ENCODE measurements around the gene DOCK8.
"Not testable (repeated sequence)": the region's sequence is repeated elsewhere in the genome, so short reads cannot be mapped to it uniquely, and the experiment has no call there.

Gene DOCK8

DNA sequence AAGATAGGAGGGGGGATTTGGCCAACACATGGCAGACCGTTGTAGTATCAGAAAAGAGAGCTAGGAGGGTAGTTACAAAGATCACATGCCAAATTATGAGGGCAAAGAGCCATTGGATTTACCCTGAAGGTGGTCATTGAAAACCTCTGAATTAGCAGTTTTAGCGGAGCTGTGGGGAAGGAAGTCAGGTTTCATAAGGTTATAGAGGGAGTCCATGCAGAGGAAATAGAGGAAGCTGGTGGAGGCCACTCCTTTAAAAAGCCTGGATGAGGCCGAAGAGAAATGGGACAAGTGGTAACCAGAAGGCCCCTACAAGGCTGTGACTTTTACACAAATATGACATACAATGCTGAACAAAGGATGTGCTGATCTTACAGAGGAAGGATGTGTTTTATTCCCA is 13.2 kb downstream of the DOCK8 start:
- no peak for DNase-seq

DNA sequence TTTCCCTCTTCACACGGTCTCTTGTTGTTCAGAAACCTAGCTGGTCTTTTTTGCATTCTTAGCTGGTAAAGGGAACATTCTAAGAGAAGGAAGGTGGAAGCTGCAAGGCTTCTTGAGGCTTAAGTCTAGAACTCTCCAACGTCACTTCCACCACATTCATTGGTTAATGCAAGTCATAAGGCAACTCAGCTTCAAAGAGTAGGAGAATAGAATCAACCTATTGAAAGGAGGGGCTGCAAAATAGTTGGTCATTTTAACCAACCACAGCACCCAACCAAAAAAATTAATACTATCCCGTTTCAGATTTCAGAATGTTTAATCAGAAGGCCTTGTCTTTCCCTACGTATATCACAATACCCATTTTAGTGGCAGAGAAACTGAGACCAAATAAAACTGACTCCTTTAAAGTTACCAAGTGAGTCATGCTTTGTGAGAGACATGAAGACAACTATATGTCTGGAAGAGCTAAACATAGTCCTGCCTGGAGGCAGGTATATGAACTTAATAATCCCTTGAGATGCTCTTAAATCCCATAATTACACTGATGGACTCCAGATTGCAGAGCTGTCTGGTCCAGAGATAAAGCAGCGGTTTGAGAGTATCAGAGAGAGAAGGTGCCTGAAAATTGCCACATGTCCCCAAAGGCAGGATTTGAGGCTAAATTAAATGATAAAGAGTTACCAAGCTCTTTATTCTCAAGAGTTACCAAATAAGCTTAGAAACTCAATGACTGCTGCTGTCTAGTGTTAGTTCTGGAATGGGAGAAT is 14.4 kb downstream of the DOCK8 start:
- DNase-seq = no peak

DNA sequence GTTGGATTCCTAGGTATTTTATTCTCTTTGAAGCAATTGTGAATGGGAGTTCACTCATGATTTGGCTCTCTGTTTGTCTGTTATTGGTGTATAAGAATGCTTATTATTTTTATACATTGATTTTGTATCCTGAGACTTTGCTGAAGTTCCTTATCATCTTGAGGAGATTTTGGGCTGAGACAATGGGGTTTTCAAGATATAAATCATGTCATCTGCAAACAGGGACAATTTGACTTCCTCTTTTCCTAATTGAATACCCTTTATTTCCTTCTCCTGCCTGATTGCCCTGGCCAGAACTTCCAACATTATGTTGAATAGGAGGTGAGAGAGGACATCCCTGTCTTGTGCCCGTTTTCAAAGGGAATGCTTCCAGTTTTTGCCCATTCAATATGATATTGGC is 17.0 kb downstream of the DOCK8 start:
- not testable (repeated sequence) for DNase-seq

DNA sequence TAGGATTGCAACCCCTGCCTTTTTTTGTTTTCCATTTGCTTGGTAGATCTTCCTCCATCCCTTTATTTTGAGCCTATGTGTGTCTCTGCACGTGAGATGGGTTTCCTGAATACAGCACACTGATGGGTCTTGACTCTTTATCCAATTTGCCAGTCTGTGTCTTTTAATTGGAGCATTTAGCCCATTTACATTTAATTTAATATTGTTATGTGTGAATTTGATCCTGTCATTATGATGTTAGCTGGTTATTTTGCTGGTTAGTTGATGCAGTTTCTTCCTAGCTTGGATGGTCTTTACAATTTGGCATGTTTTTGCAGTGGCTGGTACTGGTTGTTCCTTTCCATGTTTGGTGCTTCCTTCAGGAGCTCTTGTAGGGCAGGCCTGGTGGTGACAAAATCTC is 19.0 kb downstream of the DOCK8 start:
- not testable (repeated sequence) for DNase-seq

DNA sequence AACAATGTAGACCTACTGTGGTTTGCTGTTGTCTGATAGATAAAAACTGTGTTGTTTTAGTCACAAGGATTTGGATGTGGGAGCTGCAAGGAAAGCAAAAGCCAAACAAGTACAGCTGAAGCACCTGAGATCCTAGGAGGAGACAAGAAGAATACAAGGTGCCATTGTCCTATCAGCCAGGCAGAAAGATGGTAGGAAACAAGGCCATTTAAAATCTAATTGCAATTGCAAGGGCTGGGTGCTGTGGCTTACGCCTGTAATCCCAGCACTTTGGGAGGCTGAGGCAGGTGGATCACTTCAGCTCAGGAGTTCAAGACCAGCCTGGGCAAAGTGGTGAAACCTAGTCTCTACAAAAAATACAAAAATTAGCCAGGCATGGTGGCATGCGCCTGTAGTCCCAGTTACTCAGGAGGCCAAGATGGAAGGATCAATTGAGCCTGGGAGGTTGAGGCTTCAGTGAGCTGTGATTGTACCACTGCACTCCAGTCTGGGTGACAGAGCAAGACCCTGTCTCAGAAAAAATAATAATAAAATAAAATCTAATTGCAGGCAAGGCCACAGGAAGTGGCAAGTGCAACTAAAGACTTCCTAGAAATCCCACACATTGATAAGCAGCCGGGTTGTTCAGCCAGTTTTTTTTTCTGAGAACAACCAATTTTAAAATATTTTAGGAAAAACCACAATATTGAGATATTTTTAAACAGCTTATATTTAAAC is 22.6 kb downstream of the DOCK8 start:
- no peak for DNase-seq

DNA sequence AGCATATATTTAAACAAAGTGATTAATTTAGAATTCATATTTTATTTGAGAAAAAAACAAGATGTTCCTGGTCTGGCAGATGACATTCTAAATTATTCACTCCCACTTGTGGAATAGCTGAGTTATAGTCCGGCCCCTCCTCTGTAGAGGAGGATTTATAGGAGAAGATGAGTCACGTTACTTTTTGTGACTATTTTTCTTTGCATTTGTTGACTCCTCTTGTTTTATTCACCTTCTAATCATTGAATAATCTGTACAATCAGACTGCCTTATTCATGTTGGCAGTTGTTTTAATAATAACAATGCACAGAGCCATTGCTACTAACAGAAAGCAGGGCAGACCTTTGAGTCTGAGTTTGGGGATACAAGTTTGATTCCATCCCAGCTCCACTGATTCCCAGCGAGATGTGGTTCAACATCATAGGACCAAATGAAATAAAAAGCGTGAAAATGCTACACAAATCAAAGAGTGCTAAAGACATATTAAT is 23.2 kb downstream of the DOCK8 start:
- DNase-seq = no peak

DNA sequence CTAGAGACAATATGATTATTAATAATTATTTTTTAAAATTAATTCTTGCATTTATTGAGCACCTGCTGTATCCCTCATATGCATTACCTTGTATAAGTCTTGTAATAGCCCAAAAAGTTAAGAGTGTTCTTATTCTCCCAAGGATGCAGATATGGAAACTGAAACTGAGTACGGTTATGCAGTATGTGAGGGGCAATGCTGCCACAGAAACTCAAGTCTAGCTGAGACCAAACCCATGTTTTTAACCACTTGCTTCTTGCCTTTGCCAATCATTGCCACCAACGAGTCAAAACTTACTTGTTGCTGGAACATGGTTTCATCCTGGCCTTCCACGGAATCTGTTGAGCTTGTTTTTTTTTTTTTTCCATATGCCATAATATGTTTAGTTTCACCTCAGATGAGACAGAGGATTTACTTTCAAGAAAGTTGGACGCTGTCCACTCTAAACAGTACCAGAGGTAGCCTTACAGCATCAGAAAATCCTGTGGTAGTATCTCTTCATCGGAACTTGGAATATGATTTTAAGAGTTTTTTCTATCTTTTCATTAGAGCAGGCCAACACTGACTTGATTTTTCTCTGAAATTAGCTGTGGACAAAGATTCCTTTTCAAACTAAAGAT is 27.9 kb downstream of the DOCK8 start:
- no peak for DNase-seq

DNA sequence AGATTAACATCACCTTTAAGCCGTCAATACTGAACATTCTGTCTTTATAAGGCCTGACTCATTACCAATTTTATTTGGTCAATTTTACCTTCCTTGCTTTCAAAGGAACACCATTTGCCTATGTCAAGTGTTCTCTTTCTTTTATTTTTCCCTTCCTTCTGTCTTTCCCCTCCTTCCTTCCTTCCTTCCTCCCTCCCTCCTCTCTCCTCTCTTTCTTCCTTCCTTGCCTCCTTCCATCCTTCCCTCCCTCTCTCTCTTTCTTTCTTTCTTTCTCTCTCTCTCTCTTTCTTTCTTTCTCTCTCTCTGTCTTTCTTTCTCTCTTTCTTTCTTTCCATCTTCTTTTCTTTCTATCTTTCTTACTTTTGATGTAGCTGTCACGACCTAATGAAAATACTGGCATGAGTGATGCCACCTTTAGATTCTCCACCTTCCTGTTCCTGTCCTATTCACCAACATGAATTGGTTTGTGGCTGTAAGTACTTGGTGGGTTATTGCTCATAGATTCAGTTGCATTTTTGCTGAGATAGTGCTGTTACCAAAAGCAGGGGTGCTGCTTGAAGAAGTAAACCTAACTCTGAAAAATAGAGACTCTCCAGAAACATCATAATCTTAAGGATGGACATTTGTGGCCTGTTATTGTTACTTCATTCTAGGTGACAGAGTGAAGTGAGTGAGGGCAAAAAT is 33.8 kb downstream of the DOCK8 start:
- no peak for DNase-seq

DNA sequence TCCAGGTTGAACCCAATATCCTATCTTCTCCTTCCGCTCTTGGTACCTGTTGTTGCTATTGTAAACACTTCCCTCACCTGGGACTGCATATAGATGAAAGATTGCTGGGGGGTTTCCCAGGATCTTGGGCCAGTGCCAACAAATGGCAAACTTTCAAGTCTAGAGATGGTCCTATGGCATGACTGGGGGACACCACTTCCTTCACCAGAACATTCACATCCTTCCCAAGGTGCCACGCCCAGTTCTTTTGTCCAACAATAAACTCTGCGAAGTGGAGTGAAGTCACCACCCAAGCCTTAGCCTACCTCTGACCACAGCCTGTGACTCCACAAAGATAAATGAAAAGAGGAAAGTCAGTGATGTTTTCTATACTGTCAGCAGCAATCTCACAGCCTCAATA is 34.4 kb downstream of the DOCK8 start:
- no peak for DNase-seq

DNA sequence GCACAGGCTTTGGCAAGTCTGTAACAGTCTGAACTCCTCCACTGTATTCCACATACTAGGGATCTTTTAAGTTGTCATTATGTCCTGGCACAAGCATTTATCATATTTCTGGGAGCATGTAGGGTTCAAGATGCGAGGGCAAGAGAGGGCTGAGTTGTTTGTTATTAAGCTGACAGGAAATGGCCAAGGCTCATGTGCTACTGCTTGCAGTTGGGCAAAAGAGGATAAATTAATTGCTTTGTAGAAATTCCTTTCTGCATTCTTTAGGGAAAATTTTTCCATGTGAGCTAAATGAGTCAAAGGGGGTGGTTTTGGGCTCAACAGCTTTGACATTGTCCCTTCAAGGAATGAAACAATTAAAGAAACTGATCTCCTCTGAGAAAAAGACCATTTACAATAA is 35.4 kb downstream of the DOCK8 start:
- DNase-seq = no peak

DNA sequence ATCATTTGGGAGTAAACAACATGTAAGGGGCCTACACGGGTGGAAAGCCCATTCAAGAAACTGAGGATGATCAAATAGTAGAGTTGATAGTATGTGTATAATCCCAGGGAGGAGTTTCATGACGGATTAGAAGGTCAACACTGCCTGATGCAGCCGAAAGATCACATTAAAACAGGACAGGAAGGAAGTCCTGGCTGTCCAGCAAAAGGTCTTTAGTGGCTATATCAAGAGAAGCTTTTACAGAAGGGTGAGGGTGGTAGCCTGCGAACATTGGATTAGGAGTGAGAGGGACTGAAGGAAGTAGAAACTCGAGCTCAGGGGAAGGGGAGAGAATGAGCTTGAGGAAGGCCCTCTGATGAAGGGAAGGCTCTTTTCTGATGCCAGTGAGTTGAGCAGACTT is 36.0 kb downstream of the DOCK8 start:
- no peak for DNase-seq

DNA sequence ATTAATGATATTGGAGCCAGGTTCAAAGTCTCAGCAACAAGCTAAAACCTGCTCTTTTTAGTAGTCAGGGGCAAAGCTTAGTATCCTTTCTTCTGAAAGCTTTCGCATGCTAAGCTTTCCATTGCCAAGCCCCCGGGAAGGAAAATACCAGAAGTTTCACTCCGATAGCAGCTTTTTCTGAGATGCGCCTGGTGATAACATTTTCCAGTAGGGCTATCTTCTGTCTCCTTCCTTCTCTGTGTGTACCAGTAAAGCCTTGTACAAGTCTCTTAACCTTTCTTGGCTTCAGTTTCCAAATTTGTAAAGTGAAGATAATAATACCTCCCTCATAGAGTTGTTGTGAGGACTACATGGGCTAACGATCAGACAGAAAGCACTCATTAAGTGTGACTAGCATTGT is 36.7 kb downstream of the DOCK8 start:
- no peak for DNase-seq

DNA sequence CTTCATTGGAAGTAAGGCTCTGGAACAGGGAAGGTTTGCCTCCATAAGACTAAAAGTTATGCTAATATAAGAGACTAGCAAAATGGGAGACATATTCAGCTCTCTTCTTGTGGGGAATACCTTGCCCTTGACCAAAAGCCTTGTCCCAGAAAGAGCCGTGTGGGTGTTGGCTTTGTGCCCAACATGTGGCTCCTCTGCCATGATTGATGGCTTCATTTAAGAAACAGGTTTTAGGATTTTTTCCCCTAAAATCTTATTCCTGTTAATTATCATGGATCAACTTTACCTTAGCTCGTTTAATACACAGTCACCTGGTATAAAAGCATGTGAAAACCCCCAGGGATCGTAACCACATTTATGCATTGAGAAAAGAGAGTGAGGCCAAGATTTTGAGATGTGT is 38.9 kb downstream of the DOCK8 start:
- DNase-seq = no peak

DNA sequence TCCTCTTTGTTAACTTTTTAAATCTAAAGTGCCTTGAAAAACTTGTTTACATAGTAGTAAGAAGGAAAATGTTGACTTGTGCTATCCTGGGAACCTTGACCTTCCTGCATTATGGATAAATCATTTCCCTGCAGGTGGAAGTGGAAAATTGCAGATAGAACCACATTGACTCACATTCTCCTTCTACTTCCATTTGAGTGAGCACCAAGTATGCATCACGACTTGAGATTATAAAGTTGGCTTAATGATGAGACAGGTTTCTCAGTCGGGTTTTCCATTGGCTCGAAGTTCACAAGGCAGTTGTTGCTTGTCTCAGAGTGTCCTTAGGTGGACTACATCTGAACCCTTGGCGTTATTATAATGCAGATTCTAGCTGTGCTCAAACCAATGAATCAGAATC is 39.9 kb downstream of the DOCK8 start:
- DNase-seq = no peak

DNA sequence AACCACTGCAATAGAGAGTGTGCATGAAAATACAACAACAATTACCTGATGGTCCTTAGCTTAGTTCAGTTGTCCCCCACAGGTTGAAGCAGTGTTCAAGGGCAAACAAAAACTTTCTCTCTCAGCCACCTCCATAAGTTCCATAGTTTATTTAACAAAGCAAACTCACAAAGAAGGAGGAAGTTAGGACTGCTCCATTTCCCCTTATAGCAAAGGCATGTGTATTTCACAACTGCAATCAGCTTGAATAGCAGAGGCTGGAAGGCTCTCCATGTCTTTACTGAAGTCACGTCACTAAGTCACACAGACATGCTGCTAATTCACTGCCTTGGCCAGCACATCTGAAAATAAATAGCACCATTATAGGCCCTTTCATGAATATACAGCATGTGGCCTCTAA is 43.3 kb downstream of the DOCK8 start:
- no peak for DNase-seq

DNA sequence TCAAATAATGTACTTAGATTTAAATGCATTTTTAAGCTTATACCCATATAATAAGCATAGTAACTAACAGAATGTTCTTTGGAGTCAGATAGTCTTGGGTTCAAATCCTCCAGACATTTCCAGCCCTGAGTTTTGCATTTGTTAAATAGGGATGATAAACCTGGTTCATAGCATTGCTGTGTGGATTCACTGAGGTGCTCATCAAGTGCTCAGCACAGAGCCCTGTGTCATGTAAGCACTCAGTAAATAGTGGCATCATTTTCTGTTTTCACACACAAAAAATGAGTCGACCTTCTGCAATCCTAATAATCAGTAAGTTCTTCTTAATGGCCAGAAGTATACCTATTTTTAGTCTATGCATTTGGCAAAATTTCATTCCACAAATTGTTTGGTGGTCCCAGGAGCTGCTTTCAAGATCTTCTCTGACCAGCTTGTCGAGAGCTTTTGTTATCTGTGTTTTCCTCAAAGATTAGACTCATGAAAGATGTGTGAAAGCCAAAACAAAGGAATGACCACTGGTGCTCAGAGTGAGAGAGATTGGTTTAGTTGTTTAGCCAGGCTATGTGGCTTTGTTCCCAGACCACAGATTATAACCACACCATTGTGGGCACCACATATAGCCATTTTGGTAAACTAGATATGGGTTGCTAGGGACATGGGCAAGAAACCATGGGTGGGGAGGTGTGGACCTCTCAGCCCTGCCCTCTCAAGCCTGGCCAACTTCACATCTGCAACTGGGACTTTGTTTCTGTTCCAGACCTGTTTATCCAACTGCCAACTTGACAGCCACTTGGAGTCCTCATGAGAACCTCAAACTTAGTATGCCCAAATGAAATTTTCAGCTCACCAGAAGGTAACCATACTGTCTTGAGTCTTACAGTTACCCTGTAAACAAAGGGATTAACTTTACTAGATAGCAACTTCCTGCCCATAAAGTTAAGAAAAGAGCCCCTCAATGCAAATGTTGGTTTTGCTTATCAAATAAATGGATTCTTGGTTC is 45.0 kb downstream of the DOCK8 start:
- DNase-seq = no peak

DNA sequence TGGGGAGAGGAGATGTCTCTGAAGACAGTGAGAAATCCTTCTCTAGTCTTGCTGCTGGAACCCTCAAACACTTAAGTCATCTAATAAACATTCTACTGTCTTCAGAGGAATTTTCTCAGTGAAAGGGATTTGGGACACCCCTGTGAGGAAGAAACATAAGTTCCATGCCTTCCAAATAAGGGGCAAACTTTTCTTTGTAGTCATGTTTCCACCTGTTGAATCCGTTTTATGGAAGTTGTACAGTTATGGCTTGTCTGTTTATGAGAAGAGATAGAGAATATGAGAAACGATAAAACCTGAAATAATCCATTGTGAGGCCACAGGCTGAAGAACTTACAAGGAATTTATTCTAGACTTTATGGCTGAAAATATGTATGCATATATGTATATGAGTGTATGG is 49.6 kb downstream of the DOCK8 start:
- DNase-seq = no peak

DNA sequence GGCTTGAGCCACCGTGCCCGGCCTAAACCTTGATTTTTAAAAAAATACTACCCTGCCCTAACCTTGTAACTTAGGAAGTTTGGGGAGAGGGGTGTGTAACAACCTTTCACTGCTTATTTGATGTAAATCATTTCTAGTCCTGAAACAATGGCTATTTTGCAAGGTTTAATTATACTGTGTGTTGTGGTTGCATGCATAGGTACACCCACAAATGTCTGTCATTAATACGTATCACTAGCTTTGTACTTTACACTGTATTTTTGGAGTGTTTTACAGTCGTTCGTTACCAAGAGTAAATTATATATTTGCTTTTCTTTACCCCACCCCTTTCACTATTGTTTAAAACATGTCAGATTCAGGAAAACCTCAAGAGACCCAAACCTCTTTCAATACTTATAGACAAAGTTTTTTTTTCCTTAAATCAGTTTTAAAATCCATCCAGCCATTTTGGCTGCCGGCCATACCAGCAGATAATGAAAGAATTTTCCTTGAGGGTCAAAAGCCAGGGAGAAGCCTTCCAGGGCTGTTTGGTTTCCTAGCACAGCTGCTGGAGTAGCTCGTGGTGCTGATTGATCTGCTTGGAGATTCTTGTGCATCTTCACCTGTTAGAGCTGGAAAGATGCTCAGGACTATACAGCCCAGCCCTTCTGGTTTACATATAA is 50.7 kb downstream of the DOCK8 start:
- DNase-seq = no peak

DNA sequence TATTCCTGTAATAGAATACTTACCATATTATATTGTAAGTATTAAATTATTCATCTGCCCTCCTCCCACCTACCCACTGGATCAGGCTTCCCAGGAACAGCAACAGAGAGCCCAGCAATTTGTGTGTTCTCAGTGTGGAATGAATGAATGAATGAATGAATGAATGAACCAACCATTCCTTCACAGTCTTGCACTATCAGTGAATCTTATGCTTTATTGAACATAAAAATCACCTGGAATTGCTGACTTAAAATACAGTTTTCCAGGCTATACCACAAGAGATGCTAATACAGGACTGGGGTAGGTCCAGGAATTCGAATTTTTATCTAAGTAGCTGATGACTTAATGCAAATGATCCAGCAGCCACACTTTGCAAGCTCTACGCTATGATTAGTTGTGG is 51.6 kb downstream of the DOCK8 start:
- no peak for DNase-seq

DNA sequence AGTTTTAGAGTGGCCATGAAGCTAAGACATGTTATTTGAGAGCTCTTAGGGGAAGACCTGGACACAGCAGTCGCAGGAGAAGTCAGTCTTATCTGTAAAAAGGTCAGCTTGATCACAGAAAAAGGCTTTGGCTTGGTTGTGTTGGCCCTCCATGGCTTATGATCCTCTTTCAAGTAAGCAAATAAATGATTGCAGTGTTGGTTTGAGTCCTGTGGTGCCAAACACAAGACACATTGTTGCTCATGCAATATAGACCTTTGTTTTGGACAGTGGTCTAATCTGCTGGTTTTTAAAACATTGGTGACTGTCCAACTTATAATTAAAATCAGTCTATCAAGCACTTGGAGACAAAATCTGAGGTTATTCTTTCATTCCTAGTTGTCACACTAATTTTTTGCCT is 54.0 kb downstream of the DOCK8 start:
- no peak for DNase-seq

DNA sequence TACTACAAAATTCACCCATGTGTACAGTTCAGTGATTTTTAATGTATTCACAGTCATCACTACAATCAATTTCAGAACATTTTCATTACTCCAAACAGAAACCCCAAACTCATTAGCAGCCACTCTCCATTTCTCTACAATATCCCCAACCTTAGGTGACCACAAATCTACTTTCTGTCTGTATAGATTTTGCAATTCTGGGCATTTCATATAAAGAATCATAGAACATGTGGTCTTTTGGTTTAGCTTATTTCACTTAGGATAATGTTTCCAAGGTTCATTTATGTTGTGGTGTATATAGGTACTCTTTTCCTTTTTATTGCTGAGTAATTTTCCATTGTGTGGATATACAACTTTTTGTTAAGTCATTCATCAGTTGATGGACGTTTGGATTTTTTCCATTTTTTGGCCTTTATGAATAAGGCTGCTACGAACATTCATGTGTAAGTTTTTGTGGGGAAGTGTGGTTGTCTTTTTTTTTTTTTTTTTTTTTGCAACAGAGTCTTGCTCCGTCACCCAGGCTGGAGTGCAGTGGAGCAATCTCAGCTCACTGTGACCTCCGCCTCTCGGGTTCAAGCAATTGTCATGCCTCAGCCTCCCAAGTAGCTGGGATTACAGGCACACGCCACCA is 54.5 kb downstream of the DOCK8 start:
- no peak for DNase-seq

All from activated naive CD4-positive, alpha-beta T cell treated with anti-CD3 and anti-CD28 coated beads, Interleukin-2, amount 50 U/mL, for 16 hours (primary cell).